Right lobe of liver (tissue), 4 donors: ENCODE data around the gene RALGAPA2.
A peak's percentile ranks its signal among the peaks of the same experiment; 100 is the strongest.

Source experiments
- CTCF ChIP-seq, 4 donors: fragments of 200-600 bp in 3 of 4; fragments of 450-650 bp in 1 of 4; IDR thresholded peaks; one replicate each; pipeline versions ENCODE4 v1.5.1 to v1.8.0; 2016 to 2022; ENCODE audit warnings: antibody characterized with exemption in 4 of 4, mild to moderate bottlenecking in 2 of 4
- POLR2A ChIP-seq: fragments of 450-650 bp; IDR thresholded peaks from one replicate; pipeline ENCODE4 v1.6.1; 2017; ENCODE audit warnings: antibody characterized with exemption, mild to moderate bottlenecking
- donor health status: DM: no; HTN: no; CAD: no.
- donor health status: DM: no; HTN: no; CAD: no.
- donor health status: DM: no; HTN: yes; CAD: no.

- TF ChIP-seq CTCF (IDR thresholded peaks at IDR 0.05) (peak; percentile 64 to 71 (median 68)), POLR2A (no peak)
Observed at GRCh38 chr20:20360464-20360863, 352.0 kb downstream of the RALGAPA2 start.
